HFFc6 (cell line): Measurements from ENCODE around the gene LDLRAD3. TPM values are rescaled to one million over a fixed set of nuclear protein-coding genes. Genes with fewer than 3 reads are reported as not detected.

ENCODE experiments used
- DNase-seq: peaks from one replicate; pipeline ENCODE4 v3.0.0-alpha.2; 2018
- H3K27ac Mint-ChIP-seq: 2 replicates; pipeline ENCODE4 v1.8.0; 2020; ENCODE audit warnings: mild to moderate bottlenecking, mixed read lengths
- H3K27me3 Mint-ChIP-seq: 2 replicates; pipeline ENCODE4 v1.8.0; 2021; ENCODE audit warnings: mild to moderate bottlenecking, moderate library complexity, mixed read lengths; ENCODE audit not compliant: insufficient read depth
- H3K36me3 Mint-ChIP-seq: 2 replicates; pipeline ENCODE4 v1.8.0; 2021; ENCODE audit warnings: low read depth, mixed read lengths
- H3K4me1 Mint-ChIP-seq: 2 replicates; pipeline ENCODE4 v1.8.0; 2020; ENCODE audit warnings: low read depth, mixed read lengths
- H3K4me3 Mint-ChIP-seq: 2 replicates; pipeline ENCODE4 v1.8.0; 2020; ENCODE audit warnings: mild to moderate bottlenecking, moderate library complexity, mixed read lengths
- H3K9me3 Mint-ChIP-seq: 2 replicates; pipeline ENCODE4 v1.8.0; 2020; ENCODE audit warnings: mild to moderate bottlenecking, mixed read lengths
- microRNA-seq: library from miRNA; unstranded; fragments of <30 nt; microRNA quantifications from one replicate; pipeline ENCODE4, GENCODE V29; 2019
- total RNA-seq, 6 experiments: library from RNA; stranded (reverse); fragmentation: NEBNext Ultra II Directional; extraction: Animal tissue kit (Norgen Biotek cat#: 25700); gene quantifications; 2 replicates in 1 of 6; 3 replicates in 5 of 6; pipeline ENCODE4 v1.2.3, GENCODE V29; 2021
- TF ChIP-seq, protein P1 (sequence below): fragments of 200-600 bp; sonication (generic); IDR thresholded peaks from 2 replicates; pipeline ENCODE4 v1.5.0; 2021; ENCODE audit warnings: antibody characterized with exemption, mild to moderate bottlenecking

The LDLRAD3 gene
- total RNA-seq, 6 experiments from 2014 or later = 5.2 to 6.5 (median 5.6) TPM

- Mint-ChIP-seq H3K9me3 (peaks cover 5% of the 10 kb centered on the region; the same call in 1 of the 2 replicates), H3K4me3 (no peak overlapping the region)
- no peak for DNase-seq
Observed at GRCh38 chr11:36273110-36273509, 329.2 kb downstream of the LDLRAD3 start.

GRCh38 chr11:36274414-36274813, 330.6 kb downstream of the LDLRAD3 start:
- H3K4me3 Mint-ChIP-seq = no peak overlapping the region
- TF ChIP-seq, protein P1, sequence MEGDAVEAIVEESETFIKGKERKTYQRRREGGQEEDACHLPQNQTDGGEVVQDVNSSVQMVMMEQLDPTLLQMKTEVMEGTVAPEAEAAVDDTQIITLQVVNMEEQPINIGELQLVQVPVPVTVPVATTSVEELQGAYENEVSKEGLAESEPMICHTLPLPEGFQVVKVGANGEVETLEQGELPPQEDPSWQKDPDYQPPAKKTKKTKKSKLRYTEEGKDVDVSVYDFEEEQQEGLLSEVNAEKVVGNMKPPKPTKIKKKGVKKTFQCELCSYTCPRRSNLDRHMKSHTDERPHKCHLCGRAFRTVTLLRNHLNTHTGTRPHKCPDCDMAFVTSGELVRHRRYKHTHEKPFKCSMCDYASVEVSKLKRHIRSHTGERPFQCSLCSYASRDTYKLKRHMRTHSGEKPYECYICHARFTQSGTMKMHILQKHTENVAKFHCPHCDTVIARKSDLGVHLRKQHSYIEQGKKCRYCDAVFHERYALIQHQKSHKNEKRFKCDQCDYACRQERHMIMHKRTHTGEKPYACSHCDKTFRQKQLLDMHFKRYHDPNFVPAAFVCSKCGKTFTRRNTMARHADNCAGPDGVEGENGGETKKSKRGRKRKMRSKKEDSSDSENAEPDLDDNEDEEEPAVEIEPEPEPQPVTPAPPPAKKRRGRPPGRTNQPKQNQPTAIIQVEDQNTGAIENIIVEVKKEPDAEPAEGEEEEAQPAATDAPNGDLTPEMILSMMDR = no peak
- no peaks in the 10 kb centered on the region for H3K27me3 Mint-ChIP-seq
- peaks cover 28% of the 10 kb centered on the region for H3K36me3 Mint-ChIP-seq
- peaks cover 5% of the 10 kb centered on the region; the same call in 1 of the 2 replicates for H3K9me3 Mint-ChIP-seq
- peaks cover 14% of the 10 kb centered on the region for H3K4me1 Mint-ChIP-seq
- no peak overlapping the region; the same call in 1 of the 2 replicates for H3K27ac Mint-ChIP-seq
- DNase-seq = no peak

More at GRCh38 chr11:36273110-36273509, 329.2 kb downstream of the LDLRAD3 start:
- Mint-ChIP-seq H3K36me3 (peaks cover 28% of the 10 kb centered on the region), H3K27ac (no peak overlapping the region), H3K4me1 (peaks cover 14% of the 10 kb centered on the region), H3K27me3 (no peaks in the 10 kb centered on the region)
- TF ChIP-seq, protein P1 = no peak

- Mint-ChIP-seq H3K4me3 (no peak overlapping the region), H3K9me3 (no peaks in the 10 kb centered on the region)
- DNase-seq = no peak
Observed at GRCh38 chr11:36278531-36279282, 334.8 kb downstream of the LDLRAD3 start.

DNA sequence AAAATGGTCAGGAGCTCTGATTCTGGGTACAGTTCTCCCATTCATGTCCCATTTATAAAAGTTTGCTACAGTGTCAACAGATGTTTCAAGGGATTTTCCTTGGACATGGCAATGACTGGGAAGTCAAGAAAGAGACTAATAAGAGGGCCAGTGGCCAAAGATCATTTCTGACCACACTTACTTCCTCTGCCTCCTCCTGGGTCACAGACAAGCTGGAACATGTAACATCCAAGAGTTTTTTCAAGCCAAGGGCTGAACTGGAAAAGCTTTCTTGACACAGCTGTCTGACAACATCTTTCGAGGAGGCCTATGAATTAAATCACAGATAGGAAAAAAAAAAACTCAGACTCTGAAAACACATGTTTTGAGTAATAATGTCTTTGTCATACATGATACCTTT, 336.7 kb downstream of the LDLRAD3 start:
- H3K36me3 Mint-ChIP-seq = no peaks in the 10 kb centered on the region
- peaks cover 17% of the 10 kb centered on the region for H3K4me1 Mint-ChIP-seq
- no peaks in the 10 kb centered on the region for H3K9me3 Mint-ChIP-seq
- DNase-seq = no peak
- H3K27ac Mint-ChIP-seq = no peak overlapping the region
- no peaks in the 10 kb centered on the region for H3K27me3 Mint-ChIP-seq
- TF ChIP-seq, protein P1 = no peak
- H3K4me3 Mint-ChIP-seq = no peak overlapping the region

More at GRCh38 chr11:36278531-36279282, 334.8 kb downstream of the LDLRAD3 start:
- no peak overlapping the region for H3K27ac Mint-ChIP-seq
- peaks cover 17% of the 10 kb centered on the region for H3K4me1 Mint-ChIP-seq
- TF ChIP-seq, protein P1 = peak; percentile 12; the same call in 1 of the 2 replicates
- H3K27me3 Mint-ChIP-seq = no peaks in the 10 kb centered on the region
- H3K36me3 Mint-ChIP-seq = peaks cover 7% of the 10 kb centered on the region; the same call in 1 of the 2 replicates

Small RNA genes within 50 kb of the gene (microRNA-seq; reads per million reads assigned to microRNA genes)
- not detected for gene MIR3973
